ENCODE data around the gene MORN4.

DNA sequence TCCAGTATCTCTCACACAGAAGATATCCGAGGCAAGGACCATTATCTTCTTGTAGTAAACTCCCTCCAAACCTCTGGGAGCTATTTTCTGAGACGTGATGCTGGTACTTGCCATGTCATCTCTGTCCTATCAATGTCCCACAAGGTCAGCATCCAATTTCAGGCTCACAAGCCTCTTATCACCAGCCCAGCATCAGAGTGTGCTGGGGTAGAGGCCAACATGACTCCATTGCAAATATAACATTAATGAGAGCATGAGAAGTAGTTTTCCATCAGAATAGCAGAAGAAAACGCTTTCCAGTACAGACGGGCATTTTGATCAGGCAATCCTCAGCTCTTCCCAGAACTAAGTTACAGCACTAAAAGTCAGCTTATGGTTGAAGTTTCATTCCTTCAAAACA, 5.6 kb downstream of the MORN4 start:
- no peak for TF ChIP-seq CHD4 (IDR thresholded peaks at IDR 0.05; ENCODE audit: insufficient read depth, insufficient replicate concordance, low read depth, low read length, poor library complexity, severe bottlenecking)
- TF ChIP-seq, protein P1, sequence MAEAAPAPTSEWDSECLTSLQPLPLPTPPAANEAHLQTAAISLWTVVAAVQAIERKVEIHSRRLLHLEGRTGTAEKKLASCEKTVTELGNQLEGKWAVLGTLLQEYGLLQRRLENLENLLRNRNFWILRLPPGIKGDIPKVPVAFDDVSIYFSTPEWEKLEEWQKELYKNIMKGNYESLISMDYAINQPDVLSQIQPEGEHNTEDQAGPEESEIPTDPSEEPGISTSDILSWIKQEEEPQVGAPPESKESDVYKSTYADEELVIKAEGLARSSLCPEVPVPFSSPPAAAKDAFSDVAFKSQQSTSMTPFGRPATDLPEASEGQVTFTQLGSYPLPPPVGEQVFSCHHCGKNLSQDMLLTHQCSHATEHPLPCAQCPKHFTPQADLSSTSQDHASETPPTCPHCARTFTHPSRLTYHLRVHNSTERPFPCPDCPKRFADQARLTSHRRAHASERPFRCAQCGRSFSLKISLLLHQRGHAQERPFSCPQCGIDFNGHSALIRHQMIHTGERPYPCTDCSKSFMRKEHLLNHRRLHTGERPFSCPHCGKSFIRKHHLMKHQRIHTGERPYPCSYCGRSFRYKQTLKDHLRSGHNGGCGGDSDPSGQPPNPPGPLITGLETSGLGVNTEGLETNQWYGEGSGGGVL (CRISPR knock-in tag; IDR thresholded peaks at IDR 0.05) = no peak
